Limb (tissue), 2 donors: ENCODE data around the gene PCDHGB3.
"Not testable (repeated sequence)": the region's sequence is repeated elsewhere in the genome, so short reads cannot be mapped to it uniquely, and the experiment has no call there.

Experiments
- DNase-seq, 2 donors: peaks; one replicate each; pipeline ENCODE4 v3.0.0-alpha.2; 2016; ENCODE audit errors: extremely low spot score in 2 of 2

Gene PCDHGB3

GRCh38 chr5:141369994-141370848 is at the start of gene PCDHGB3:
PCDHGB3 (plus strand) TSS chr5:141370242; CDS start chr5:141370395, 153 bp downstream.
- DNase-seq = no peak

- no peak for DNase-seq
These were observed 47.8 kb upstream of the PCDHGB3 start for GRCh38 chr5:141322261-141322660.

- peak in 1 of 2 donors; percentile 36 for DNase-seq
These were observed 43.8 kb upstream of the PCDHGB3 start for GRCh38 chr5:141326088-141326854.

GRCh38 chr5:141328231-141328630 is 41.8 kb upstream of the PCDHGB3 start:
- DNase-seq = no peak

- no peak for DNase-seq
These were observed 39.6 kb upstream of the PCDHGB3 start, which contains the start of gene PCDHGA1 for GRCh38 chr5:141330299-141331080. PCDHGA1 (plus strand) TSS chr5:141330514.

GRCh38 chr5:141332571-141332970 is 37.5 kb upstream of the PCDHGB3 start:
- not testable (repeated sequence) for DNase-seq

GRCh38 chr5:141338538-141339306 is 31.3 kb upstream of the PCDHGB3 start, which contains the start of gene PCDHGA2:
PCDHGA2 (plus strand) TSS chr5:141338760.
- peak; percentile 2 to 36 for DNase-seq

- not testable (repeated sequence) for DNase-seq
These were observed 29.2 kb upstream of the PCDHGB3 start for GRCh38 chr5:141340781-141341354.

GRCh38 chr5:141342773-141343172 is 27.3 kb upstream of the PCDHGB3 start:
- no peak for DNase-seq

GRCh38 chr5:141343242-141343952 is 26.6 kb upstream of the PCDHGB3 start, which contains the start of gene PCDHGA3:
PCDHGA3 (plus strand) TSS chr5:141343829; CDS start chr5:141344034, 205 bp downstream.
- peak in 1 of 2 donors; percentile 7 for DNase-seq

GRCh38 chr5:141343953-141344463 is 26.0 kb upstream of the PCDHGB3 start:
- no peak for DNase-seq

GRCh38 chr5:141345327-141345726 is 24.7 kb upstream of the PCDHGB3 start:
- no peak for DNase-seq

GRCh38 chr5:141346017-141346416 is 24.0 kb upstream of the PCDHGB3 start:
- DNase-seq = not testable (repeated sequence)

GRCh38 chr5:141349917-141350619 is 20.0 kb upstream of the PCDHGB3 start, which contains the start of gene PCDHGB1:
PCDHGB1 (plus strand) TSS chr5:141350099; CDS start chr5:141350261, 162 bp downstream.
- no peak for DNase-seq

- no peak for DNase-seq
These were observed 18.5 kb upstream of the PCDHGB3 start for GRCh38 chr5:141351591-141351990.

GRCh38 chr5:141354900-141355469 is 15.1 kb upstream of the PCDHGB3 start, which contains the start of gene PCDHGA4:
PCDHGA4 (plus strand) TSS chr5:141355021; CDS start chr5:141355108, 87 bp downstream.
- no peak for DNase-seq

- DNase-seq = no peak
These were observed 14.4 kb upstream of the PCDHGB3 start for GRCh38 chr5:141355641-141356040.

- DNase-seq = no peak
These were observed 13.9 kb upstream of the PCDHGB3 start for GRCh38 chr5:141356133-141356532.
